HUES64 (cell line): ENCODE results near the gene FLT3.
A peak's percentile ranks its signal among the peaks of the same experiment; 100 is the strongest.
"Not testable (repeated sequence)": the region's sequence is repeated elsewhere in the genome, so short reads cannot be mapped to it uniquely, and the experiment has no call there.

ENCODE experiments used
- H3K27ac ChIP-seq: 2 replicates; pipeline ENCODE4 v1.7.0; 2013; ENCODE audit warnings: low read depth, low read length, inconsistent platforms
- H3K27me3 ChIP-seq: 2 replicates; pipeline ENCODE4 v1.6.1; 2013; ENCODE audit warnings: mild to moderate bottlenecking, low read length; ENCODE audit not compliant: insufficient read depth
- H3K36me3 ChIP-seq: 2 replicates; pipeline ENCODE4 v1.6.1; 2013; ENCODE audit warnings: mild to moderate bottlenecking, low read length; ENCODE audit not compliant: insufficient read depth
- H3K4me1 ChIP-seq: 2 replicates; pipeline ENCODE4 v1.6.1; 2013; ENCODE audit warnings: mild to moderate bottlenecking, low read length, moderate library complexity; ENCODE audit not compliant: insufficient read depth
- H3K4me3 ChIP-seq: 2 replicates; pipeline ENCODE4 v1.5.1; 2013; ENCODE audit warnings: mild to moderate bottlenecking, low read length, moderate library complexity
- H3K9ac ChIP-seq: 2 replicates; pipeline ENCODE4 v1.6.1; 2013; ENCODE audit warnings: mild to moderate bottlenecking, low read depth, low read length
- H3K9me3 ChIP-seq: 2 replicates; pipeline ENCODE4 v1.6.1; 2013; ENCODE audit warnings: low read depth, low read length; ENCODE audit not compliant: insufficient read depth
- WGBS: fragments of 150-250, 120-280 bp; methylation state at CpG from one replicate; pipeline ENCODE4 v1.1.7; 2013; ENCODE audit warnings: missing lambda C conversion rate; 5-methylcytosine and 5-hydroxymethylcytosine counted together

Gene FLT3

GRCh38 chr13:28129911-28130693, 29.7 kb upstream of the FLT3 start:
- Histone ChIP-seq H3K36me3 (no peaks in the 10 kb centered on the region), H3K9me3 (no peaks in the 10 kb centered on the region), H3K27me3 (no peaks in the 10 kb centered on the region), H3K4me3 (no peak overlapping the region), H3K27ac (no peak overlapping the region), H3K4me1 (no peaks in the 10 kb centered on the region), H3K9ac (no peak overlapping the region)
- WGBS, result 91% methylated on average over 4 of the region's 5 CpGs

- H3K27ac ChIP-seq, result no peak overlapping the region
- H3K9me3 ChIP-seq, result no peaks in the 10 kb centered on the region
- H3K4me1 ChIP-seq, result no peaks in the 10 kb centered on the region
- no peak overlapping the region for H3K4me3 ChIP-seq
- no peaks in the 10 kb centered on the region for H3K27me3 ChIP-seq
- no peaks in the 10 kb centered on the region for H3K36me3 ChIP-seq
- no peak overlapping the region for H3K9ac ChIP-seq
Measured at GRCh38 chr13:28128926-28129325, 28.6 kb upstream of the FLT3 start.

GRCh38 chr13:28128030-28128429, 27.7 kb upstream of the FLT3 start:
- Histone ChIP-seq H3K9me3 (no peaks in the 10 kb centered on the region), H3K27me3 (no peaks in the 10 kb centered on the region), H3K36me3 (no peaks in the 10 kb centered on the region), H3K4me1 (no peaks in the 10 kb centered on the region), H3K9ac (no peak overlapping the region), H3K27ac (no peak overlapping the region), H3K4me3 (no peak overlapping the region)

GRCh38 chr13:28121224-28121623, 20.8 kb upstream of the FLT3 start:
- 95% methylated on average over 8 of the region's 8 CpGs for WGBS
- no peak overlapping the region for H3K27ac ChIP-seq
- no peaks in the 10 kb centered on the region for H3K27me3 ChIP-seq
- H3K4me1 ChIP-seq, result no peaks in the 10 kb centered on the region
- H3K9me3 ChIP-seq, result no peaks in the 10 kb centered on the region
- H3K9ac ChIP-seq, result no peak overlapping the region
- H3K4me3 ChIP-seq, result no peak overlapping the region
- no peaks in the 10 kb centered on the region for H3K36me3 ChIP-seq

- Histone ChIP-seq H3K27me3 (no peaks in the 10 kb centered on the region), H3K9ac (no peak overlapping the region), H3K36me3 (no peaks in the 10 kb centered on the region), H3K4me3 (no peak overlapping the region), H3K4me1 (no peaks in the 10 kb centered on the region), H3K9me3 (no peaks in the 10 kb centered on the region), H3K27ac (no peak overlapping the region)
Measured at GRCh38 chr13:28120317-28120716, 19.9 kb upstream of the FLT3 start.

- no peak overlapping the region for H3K27ac ChIP-seq
- H3K4me3 ChIP-seq, result no peak overlapping the region
- H3K9ac ChIP-seq, result no peak overlapping the region
- WGBS, result 77% methylated on average over 9 of the region's 9 CpGs
- no peaks in the 10 kb centered on the region for H3K4me1 ChIP-seq
- H3K36me3 ChIP-seq, result no peaks in the 10 kb centered on the region
- H3K27me3 ChIP-seq, result no peaks in the 10 kb centered on the region
- H3K9me3 ChIP-seq, result no peaks in the 10 kb centered on the region
Measured at GRCh38 chr13:28117689-28118377, 17.5 kb upstream of the FLT3 start.

GRCh38 chr13:28116736-28117135, 16.4 kb upstream of the FLT3 start:
- H3K27ac ChIP-seq, result no peak overlapping the region
- H3K9me3 ChIP-seq, result no peaks in the 10 kb centered on the region
- WGBS, result 83% methylated on average over 1 of the region's 1 CpG

GRCh38 chr13:28110414-28110813, 10.0 kb upstream of the FLT3 start:
- Histone ChIP-seq H3K4me3 (no peak overlapping the region), H3K9ac (no peak overlapping the region), H3K9me3 (no peaks in the 10 kb centered on the region), H3K27me3 (no peaks in the 10 kb centered on the region), H3K36me3 (no peaks in the 10 kb centered on the region), H3K27ac (no peak overlapping the region), H3K4me1 (no peaks in the 10 kb centered on the region)
- WGBS, result 62% methylated on average over 2 of the region's 3 CpGs

More at GRCh38 chr13:28116736-28117135, 16.4 kb upstream of the FLT3 start:
- no peak overlapping the region for H3K9ac ChIP-seq
- H3K4me1 ChIP-seq, result no peaks in the 10 kb centered on the region
- H3K4me3 ChIP-seq, result no peak overlapping the region
- H3K27me3 ChIP-seq, result no peaks in the 10 kb centered on the region
- H3K36me3 ChIP-seq, result no peaks in the 10 kb centered on the region

- Histone ChIP-seq H3K27me3 (peaks cover 16% of the 10 kb centered on the region), H3K4me3 (no peak overlapping the region), H3K4me1 (no peaks in the 10 kb centered on the region), H3K36me3 (no peaks in the 10 kb centered on the region), H3K27ac (no peak overlapping the region), H3K9me3 (no peaks in the 10 kb centered on the region), H3K9ac (no peak overlapping the region)
- no CpG with 5 or more reads among the region's 1 CpG for WGBS
Measured at GRCh38 chr13:28106976-28107375, 6.6 kb upstream of the FLT3 start.

GRCh38 chr13:28101886-28102285, 1.5 kb upstream of the FLT3 start:
- WGBS, result 95% methylated on average over 4 of the region's 4 CpGs
- not testable (repeated sequence) for H3K4me1 ChIP-seq, H3K36me3 ChIP-seq, H3K9me3 ChIP-seq, H3K9ac ChIP-seq, H3K4me3 ChIP-seq, H3K27ac ChIP-seq
- H3K27me3 ChIP-seq, result peaks cover 65% of the 10 kb centered on the region

GRCh38 chr13:28099396-28100149, 803 bp downstream of the FLT3 start:
- 8% methylated on average over 35 of the region's 35 CpGs for WGBS
- H3K27me3 ChIP-seq, result peaks cover 70% of the 10 kb centered on the region
- no peak overlapping the region for H3K27ac ChIP-seq
- peak overlapping the region; percentile 59 for H3K4me3 ChIP-seq
- H3K36me3 ChIP-seq, result no peaks in the 10 kb centered on the region
- H3K9me3 ChIP-seq, result no peaks in the 10 kb centered on the region
- peak overlapping the region; percentile 70 for H3K9ac ChIP-seq
- peaks cover 6% of the 10 kb centered on the region for H3K4me1 ChIP-seq
